HepG2 (cell line): ENCODE results near the gene ANO9. TPM values are rescaled to one million over a fixed set of nuclear protein-coding genes. Genes with fewer than 3 reads are reported as not detected.

Experiments
- CBX5 ChIP-seq: sonication (generic); formaldehyde crosslinking; IDR thresholded peaks from 2 replicates; pipeline ENCODE4 v1.4.0; 2020; ENCODE audit warnings: missing genetic modification reagents, borderline replicate concordance
- EHMT2 ChIP-seq: fragments of 200-600 bp; sonication (generic); IDR thresholded peaks from 2 replicates; pipeline ENCODE4 v1.7.0; 2017; ENCODE audit warnings: antibody characterized with exemption, low read depth, low read length, borderline replicate concordance
- HES4 ChIP-seq: sonication (generic); formaldehyde crosslinking; IDR thresholded peaks from 2 replicates; pipeline ENCODE4 v1.9.0; 2021; ENCODE audit warnings: mild to moderate bottlenecking, missing genetic modification reagents, borderline replicate concordance
- HMGA1 ChIP-seq: sonication (generic); formaldehyde crosslinking; conservative IDR thresholded peaks from 2 replicates; pipeline ENCODE4 v1.4.0; 2020; ENCODE audit warnings: missing genetic modification reagents
- HMGXB3 ChIP-seq: sonication (generic); formaldehyde crosslinking; IDR thresholded peaks from 2 replicates; pipeline ENCODE4 v1.4.0; 2020; ENCODE audit warnings: missing genetic modification reagents, borderline replicate concordance
- IRF2 ChIP-seq: IDR thresholded peaks from 2 replicates; pipeline ENCODE4 v1.6.1; 2018; ENCODE audit warnings: missing genetic modification reagents, missing compliant biosample characterization
- KAT7 ChIP-seq: IDR thresholded peaks from 2 replicates; pipeline ENCODE4 v1.6.1; 2018; ENCODE audit warnings: borderline replicate concordance, missing compliant biosample characterization
- KDM5B ChIP-seq: sonication (generic); formaldehyde crosslinking; IDR thresholded peaks from 2 replicates; pipeline ENCODE4 v1.4.0; 2020; ENCODE audit warnings: missing genetic modification reagents, mild to moderate bottlenecking, borderline replicate concordance
- NCOA1 ChIP-seq: sonication (generic); formaldehyde crosslinking; IDR thresholded peaks from 2 replicates; pipeline ENCODE4 v1.9.0; 2021; ENCODE audit warnings: missing genetic modification reagents
- NR2C2 ChIP-seq: sonication (generic); formaldehyde crosslinking; IDR thresholded peaks from 2 replicates; pipeline ENCODE4 v1.4.0; 2020; ENCODE audit warnings: missing genetic modification reagents, mild to moderate bottlenecking, moderate library complexity, borderline replicate concordance
- PHF21A ChIP-seq: sonication (generic); formaldehyde crosslinking; IDR thresholded peaks from 2 replicates; pipeline ENCODE4 v1.5.0; 2020; ENCODE audit warnings: mild to moderate bottlenecking, missing genetic modification reagents
- SIX1 ChIP-seq: sonication (generic); formaldehyde crosslinking; IDR thresholded peaks from 2 replicates; pipeline ENCODE4 v1.4.0; 2020; ENCODE audit warnings: missing genetic modification reagents, borderline replicate concordance
- SMAD3 ChIP-seq: sonication (generic); formaldehyde crosslinking; IDR thresholded peaks from 2 replicates; pipeline ENCODE4 v1.4.0; 2020; ENCODE audit warnings: missing genetic modification reagents
- ZBTB43 ChIP-seq: sonication (generic); formaldehyde crosslinking; conservative IDR thresholded peaks from 2 replicates; pipeline ENCODE4 v1.4.0; 2020; ENCODE audit warnings: missing genetic modification reagents
- ZFP36 ChIP-seq: fragments of 150-350 bp; IDR thresholded peaks from 2 replicates; pipeline ENCODE4 v1.6.1; 2018; ENCODE audit warnings: borderline replicate concordance, low read length, low read depth; ENCODE audit not compliant: partially characterized antibody
- ZMAT3 ChIP-seq: sonication (generic); formaldehyde crosslinking; conservative IDR thresholded peaks from 2 replicates; pipeline ENCODE4 v1.7.0; 2021; ENCODE audit warnings: missing genetic modification reagents
- ZNF136 ChIP-seq: sonication (generic); formaldehyde crosslinking; IDR thresholded peaks from 2 replicates; pipeline ENCODE4 v1.8.1; 2022; ENCODE audit warnings: low read depth, mild to moderate bottlenecking, moderate library complexity, missing genetic modification reagents
- ZNF235 ChIP-seq: sonication (generic); formaldehyde crosslinking; IDR thresholded peaks from 2 replicates; pipeline ENCODE4 v1.8.1; 2023; ENCODE audit warnings: mild to moderate bottlenecking, missing genetic modification reagents, borderline replicate concordance
- polyA plus RNA-seq, 8 experiments: library from polyadenylated mRNA; depleted of rRNA in 3 of 8; stranded (reverse) in 7 of 8; unstranded in 1 of 8; fragments of >200 nt; fragmentation: Illumina TruSeq in 4 of 8; extraction: Trizol in 4 of 8; gene quantifications; 2 replicates each; pipeline versions ENCODE4 v1.2.1 to v1.2.3, GENCODE V29; 2011 to 2016; ENCODE audit warnings: low read depth in 4 of 8, missing spikeins in 1 of 8, mixed read lengths in 1 of 8; ENCODE audit not compliant: insufficient read depth in 1 of 8
- total RNA-seq, 5 experiments: library from RNA; depleted of rRNA; stranded (reverse); fragments of >200 nt; fragmentation: Illumina TruSeq; extraction: Trizol; gene quantifications; 2 replicates each; pipeline ENCODE4 v1.2.3, GENCODE V29; 2016; ENCODE audit warnings: low read depth in 1 of 5
- TF ChIP-seq, protein P1 (sequence below): sonication (generic); formaldehyde crosslinking; IDR thresholded peaks from 2 replicates; pipeline ENCODE4 v1.4.0; 2020; ENCODE audit warnings: mild to moderate bottlenecking, missing genetic modification reagents
- TF ChIP-seq, protein P2 (sequence below): sonication (generic); formaldehyde crosslinking; IDR thresholded peaks from 2 replicates; pipeline ENCODE4 v1.4.0; 2020; ENCODE audit warnings: missing genetic modification reagents

Gene ANO9
- total and polyA plus RNA-seq, 2 of the 13 experiments (the other 11 are each of a cell fraction or from before 2014, with no cell fraction given), result 8.9 to 14.3 TPM

DNA sequence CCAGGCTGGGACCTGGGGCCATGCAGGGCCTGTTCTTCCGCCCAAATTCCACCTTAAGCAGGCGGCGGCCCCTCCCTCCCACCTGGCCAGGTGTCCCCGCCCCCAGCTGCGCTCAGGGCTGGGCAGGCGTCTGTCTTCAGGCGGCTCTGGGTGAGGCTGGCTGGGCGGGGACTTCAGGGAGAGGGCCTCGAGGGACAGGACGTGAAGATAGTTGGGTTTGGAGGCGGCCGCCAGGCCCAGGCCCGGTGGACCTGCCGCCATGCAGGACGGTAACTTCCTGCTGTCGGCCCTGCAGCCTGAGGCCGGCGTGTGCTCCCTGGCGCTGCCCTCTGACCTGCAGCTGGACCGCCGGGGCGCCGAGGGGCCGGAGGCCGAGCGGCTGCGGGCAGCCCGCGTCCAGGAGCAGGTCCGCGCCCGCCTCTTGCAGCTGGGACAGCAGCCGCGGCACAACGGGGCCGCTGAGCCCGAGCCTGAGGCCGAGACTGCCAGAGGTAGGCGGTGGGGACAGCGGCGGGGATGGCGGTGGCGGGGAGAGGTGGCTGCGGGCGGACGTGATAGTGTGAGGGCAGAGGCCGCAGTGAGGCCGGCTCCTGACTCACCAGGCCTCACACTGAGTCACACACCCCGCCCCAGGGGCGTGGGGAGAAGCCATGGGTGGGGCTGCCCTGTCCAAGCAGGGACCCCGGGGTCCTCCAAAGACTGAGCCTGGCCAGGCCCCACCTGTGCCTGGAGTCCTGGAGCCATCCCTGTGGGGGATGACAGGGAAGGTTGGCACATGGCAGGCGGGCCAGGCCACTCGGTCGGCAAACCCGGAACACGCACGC is 47.6 kb downstream of the ANO9 start, which contains the start of gene PKP3 (continued):
- TF ChIP-seq HMGXB3, result no peak
- no peak for TF ChIP-seq ZMAT3
- TF ChIP-seq KAT7 (CRISPR knock-in tag), result no peak
- TF ChIP-seq SMAD3 (CRISPR knock-in tag), result no peak
- no peak for TF ChIP-seq SIX1 (CRISPR knock-in tag)
- TF ChIP-seq NCOA1 (CRISPR knock-in tag), result no peak
- TF ChIP-seq KDM5B (CRISPR knock-in tag), result peak; percentile 77
- no peak for TF ChIP-seq EHMT2
- TF ChIP-seq, protein P1, sequence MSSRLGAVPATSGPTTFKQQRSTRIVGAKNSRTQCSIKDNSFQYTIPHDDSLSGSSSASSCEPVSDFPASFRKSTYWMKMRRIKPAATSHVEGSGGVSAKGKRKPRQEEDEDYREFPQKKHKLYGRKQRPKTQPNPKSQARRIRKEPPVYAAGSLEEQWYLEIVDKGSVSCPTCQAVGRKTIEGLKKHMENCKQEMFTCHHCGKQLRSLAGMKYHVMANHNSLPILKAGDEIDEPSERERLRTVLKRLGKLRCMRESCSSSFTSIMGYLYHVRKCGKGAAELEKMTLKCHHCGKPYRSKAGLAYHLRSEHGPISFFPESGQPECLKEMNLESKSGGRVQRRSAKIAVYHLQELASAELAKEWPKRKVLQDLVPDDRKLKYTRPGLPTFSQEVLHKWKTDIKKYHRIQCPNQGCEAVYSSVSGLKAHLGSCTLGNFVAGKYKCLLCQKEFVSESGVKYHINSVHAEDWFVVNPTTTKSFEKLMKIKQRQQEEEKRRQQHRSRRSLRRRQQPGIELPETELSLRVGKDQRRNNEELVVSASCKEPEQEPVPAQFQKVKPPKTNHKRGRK (CRISPR knock-in tag), result no peak
- TF ChIP-seq ZFP36, result no peak
- TF ChIP-seq ZNF136 (CRISPR knock-in tag), result no peak
- no peak for TF ChIP-seq CBX5 (CRISPR knock-in tag)
- peak; percentile 57; the same call in 1 of the 2 replicates for TF ChIP-seq PHF21A
- TF ChIP-seq HES4 (CRISPR knock-in tag), result peak; percentile 76; the same call in 1 of the 2 replicates
- no peak; the same call in 1 of the 2 replicates for TF ChIP-seq ZNF235 (CRISPR knock-in tag)
- peak; percentile 84 for TF ChIP-seq NR2C2 (CRISPR knock-in tag)
- no peak for TF ChIP-seq HMGA1 (CRISPR knock-in tag)
- TF ChIP-seq ZBTB43 (CRISPR knock-in tag), result no peak
- TF ChIP-seq IRF2, result 0 out of 2 replicates have a peak, but pooled peaks have one; percentile 5
- TF ChIP-seq, protein P2, sequence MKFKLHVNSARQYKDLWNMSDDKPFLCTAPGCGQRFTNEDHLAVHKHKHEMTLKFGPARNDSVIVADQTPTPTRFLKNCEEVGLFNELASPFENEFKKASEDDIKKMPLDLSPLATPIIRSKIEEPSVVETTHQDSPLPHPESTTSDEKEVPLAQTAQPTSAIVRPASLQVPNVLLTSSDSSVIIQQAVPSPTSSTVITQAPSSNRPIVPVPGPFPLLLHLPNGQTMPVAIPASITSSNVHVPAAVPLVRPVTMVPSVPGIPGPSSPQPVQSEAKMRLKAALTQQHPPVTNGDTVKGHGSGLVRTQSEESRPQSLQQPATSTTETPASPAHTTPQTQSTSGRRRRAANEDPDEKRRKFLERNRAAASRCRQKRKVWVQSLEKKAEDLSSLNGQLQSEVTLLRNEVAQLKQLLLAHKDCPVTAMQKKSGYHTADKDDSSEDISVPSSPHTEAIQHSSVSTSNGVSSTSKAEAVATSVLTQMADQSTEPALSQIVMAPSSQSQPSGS (CRISPR knock-in tag), result no peak
